Keratinocyte (primary cell): ENCODE results near the gene UBA52. TPM values are rescaled to one million over a fixed set of nuclear protein-coding genes. Genes with fewer than 3 reads are reported as not detected.

Source experiments
- DNase-seq: peaks from one replicate; pipeline ENCODE4 v3.0.0-alpha.2; 2011; ENCODE audit warnings: low read depth, missing footprints, low spot score
- FAIRE-seq: peaks from 2 replicates; lab custom pipeline; 2011; peaks lifted over from hg19 to GRCh38; lab: Jason Lieb, UNC
- H2AFZ ChIP-seq: 2 replicates; pipeline ENCODE4 v1.6.0; 2012; ENCODE audit warnings: low read length, control low read depth, inconsistent platforms; ENCODE audit not compliant: control insufficient read depth
- H3K27ac ChIP-seq: 2 replicates; pipeline ENCODE4 v1.5.1; 2011; ENCODE audit warnings: low read length; ENCODE audit not compliant: control insufficient read depth, insufficient read depth
- H3K27me3 ChIP-seq: 3 replicates; pipeline ENCODE4 v1.6.0; 2011; ENCODE audit warnings: low read length; ENCODE audit not compliant: control insufficient read depth, insufficient read depth; ENCODE audit errors: extremely low read depth
- H3K36me3 ChIP-seq, 2 experiments: 2 replicates in 1 of 2; 3 replicates in 1 of 2; pipeline ENCODE4 v1.5.1; 2011; ENCODE audit warnings: low read length in 2 of 2, mild to moderate bottlenecking in 1 of 2; ENCODE audit not compliant: control insufficient read depth in 2 of 2, insufficient read depth in 2 of 2; ENCODE audit errors: extremely low read depth in 1 of 2
- H3K4me1 ChIP-seq: 3 replicates; pipeline ENCODE4 v1.5.1; 2011; ENCODE audit warnings: low read length; ENCODE audit not compliant: control insufficient read depth, insufficient read depth; ENCODE audit errors: extremely low read depth
- H3K4me2 ChIP-seq: 3 replicates; pipeline ENCODE4 v1.6.0; 2011; ENCODE audit warnings: low read depth, low read length; ENCODE audit not compliant: control insufficient read depth, insufficient read depth; ENCODE audit errors: extremely low read depth
- H3K4me3 ChIP-seq, 3 experiments: fragments of 200-600 bp in 1 of 3; sonication (generic) in 1 of 3; 2 replicates in 2 of 3; 3 replicates in 1 of 3; pipeline ENCODE4 v1.5.1; 2011 to 2016; ENCODE audit warnings: low read length in 3 of 3, mild to moderate bottlenecking in 3 of 3, control low read depth in 2 of 3, inconsistent platforms in 1 of 3, low read depth in 1 of 3, mixed read lengths in 1 of 3, mixed run types in 1 of 3, moderate library complexity in 1 of 3; ENCODE audit not compliant: control insufficient read depth in 2 of 3, insufficient read depth in 2 of 3; ENCODE audit errors: extremely low read depth in 1 of 3
- H3K79me2 ChIP-seq: 2 replicates; pipeline ENCODE4 v1.6.0; 2012; ENCODE audit warnings: low read length; ENCODE audit not compliant: control insufficient read depth, insufficient read depth
- H3K9ac ChIP-seq: 3 replicates; pipeline ENCODE4 v1.6.0; 2011; ENCODE audit warnings: low read length; ENCODE audit not compliant: control insufficient read depth, insufficient read depth; ENCODE audit errors: extremely low read depth
- H3K9me1 ChIP-seq: 3 replicates; pipeline ENCODE4 v1.6.0; 2011; ENCODE audit warnings: low read length; ENCODE audit not compliant: control insufficient read depth, insufficient read depth; ENCODE audit errors: extremely low read depth
- H3K9me3 ChIP-seq: 2 replicates; pipeline ENCODE4 v1.5.1; 2012; ENCODE audit warnings: low read depth, low read length; ENCODE audit not compliant: control insufficient read depth
- H4K20me1 ChIP-seq: 3 replicates; pipeline ENCODE4 v1.6.0; 2011; ENCODE audit warnings: low read length; ENCODE audit not compliant: control insufficient read depth, insufficient read depth; ENCODE audit errors: extremely low read depth
- CTCF ChIP-seq, 3 experiments: IDR thresholded peaks in 1 of 3; conservative IDR thresholded peaks in 1 of 3; optimal IDR thresholded peaks in 1 of 3; 2 replicates in 2 of 3; 3 replicates in 1 of 3; pipeline versions ENCODE3 to v1.5.1; 2011; ENCODE audit warnings: low read length in 3 of 3, mild to moderate bottlenecking in 3 of 3, moderate library complexity in 2 of 3, control low read depth in 1 of 3, inconsistent platforms in 1 of 3; ENCODE audit not compliant: insufficient read depth in 2 of 3; ENCODE audit errors: extremely low read depth in 1 of 3
- EZH2 ChIP-seq: IDR thresholded peaks from one replicate; pipeline ENCODE4 v1.6.1; 2012; ENCODE audit warnings: inconsistent platforms, mild to moderate bottlenecking, low read length, moderate library complexity
- dilution Hi-C: fragments of 300-500 bp; cut with MboI; formaldehyde crosslinking; loops from one replicate; pipeline ENCODE4 v1.7.0; 2020; ENCODE audit warnings: low sequenced_read_pairs; ENCODE audit not compliant: extremely low pct_ligation_motif_present
- polyA plus RNA-seq, 5 experiments: library from polyadenylated mRNA; depleted of rRNA in 3 of 5; stranded (reverse) in 3 of 5; stranded (forward) in 1 of 5; unstranded in 1 of 5; fragments of >200 nt; gene quantifications; 1 replicate in 1 of 5; 2 replicates in 3 of 5; 3 replicates in 1 of 5; pipeline versions ENCODE4 v1.2.1 to v1.2.3, GENCODE V29; 2011 to 2012; ENCODE audit warnings: missing spikeins in 2 of 5, low read depth in 1 of 5, low replicate concordance in 1 of 5

Gene UBA52
- polyA plus RNA-seq, 1 donor (not counting 4 experiments of a cell fraction or from before 2014, with no cell fraction given) = 1,376 TPM

- H3K4me1 ChIP-seq = peaks cover 18% of the 10 kb centered on the region
- dilution Hi-C loops = no loop called here
- no peaks in the 10 kb centered on the region for H3K27me3 ChIP-seq
- no peak for FAIRE-seq
- no peaks in the 10 kb centered on the region for H4K20me1 ChIP-seq
- no peak overlapping the region for H2AFZ ChIP-seq
- DNase-seq = no peak
- peaks cover 13 to 16% of the 10 kb centered on the region in 2 experiments for H3K36me3 ChIP-seq
- H3K9ac ChIP-seq = no peak overlapping the region
- no peak overlapping the region for H3K4me3 ChIP-seq
- H3K79me2 ChIP-seq = no peaks in the 10 kb centered on the region
- H3K9me3 ChIP-seq = no peaks in the 10 kb centered on the region
- H3K9me1 ChIP-seq = no peaks in the 10 kb centered on the region
- TF ChIP-seq EZH2 = no peak
- TF ChIP-seq CTCF (optimal IDR thresholded peaks at IDR 0.05 in 1 of 3, IDR thresholded peaks at IDR 0.05 in 1 of 3, conservative IDR thresholded peaks at IDR 0.05 in 1 of 3; ENCODE audit: extremely low read depth in 1 of 3, insufficient read depth in 2 of 3, low read length in 3 of 3) = no peak
- no peak overlapping the region for H3K27ac ChIP-seq
- H3K4me2 ChIP-seq = no peak overlapping the region
Measured at GRCh38 chr19:18529782-18530181, 41.9 kb upstream of the UBA52 start.

GRCh38 chr19:18531485-18531884 lies 40.2 kb upstream of the UBA52 start:
- Histone ChIP-seq H3K9me3 (no peaks in the 10 kb centered on the region), H3K4me1 (peaks cover 12% of the 10 kb centered on the region), H3K27ac (no peak overlapping the region), H3K9ac (no peak overlapping the region), H3K4me2 (no peak overlapping the region), H3K36me3 (peaks cover 17 to 21% of the 10 kb centered on the region in 2 experiments), H4K20me1 (no peaks in the 10 kb centered on the region), H2AFZ (no peak overlapping the region), H3K4me3 (no peak overlapping the region), H3K9me1 (no peaks in the 10 kb centered on the region), H3K27me3 (no peaks in the 10 kb centered on the region), H3K79me2 (no peaks in the 10 kb centered on the region)
- dilution Hi-C loops = no loop called here
- DNase-seq (no peak), FAIRE-seq (no peak)
- no peak for TF ChIP-seq CTCF (optimal IDR thresholded peaks at IDR 0.05 in 1 of 3, IDR thresholded peaks at IDR 0.05 in 1 of 3, conservative IDR thresholded peaks at IDR 0.05 in 1 of 3; ENCODE audit: extremely low read depth in 1 of 3, insufficient read depth in 2 of 3, low read length in 3 of 3)
- no peak for TF ChIP-seq EZH2
